Stimulated activated CD8-positive, alpha-beta memory T cell treated with anti-CD3 and anti-CD28 coated beads, Interleukin-12 subunit alpha, Interleukin-12 subunit beta, amount 100 ng/mL, for 24 hours (primary cell): ENCODE data around the gene VCP.

Source experiments
- DNase-seq: peaks from one replicate; pipeline ENCODE4 v3.0.0-alpha.2; 2020; ENCODE audit errors: extremely low read depth

Gene VCP

GRCh38 chr9:35014517-35014916, 57.9 kb downstream of the VCP start:
- no peak for DNase-seq

GRCh38 chr9:35010351-35010958, 62.0 kb downstream of the VCP start:
- no peak for DNase-seq
